Measurements from ENCODE around the gene SORBS1. TPM values are rescaled to one million over a fixed set of nuclear protein-coding genes. Genes with fewer than 3 reads are reported as not detected.
A peak's percentile ranks its signal among the peaks of the same experiment; 100 is the strongest.

SORBS1 gene
- total and polyA plus RNA-seq, 2 of the 13 experiments (the other 11 are each of a cell fraction or from before 2014, with no cell fraction given) = 16.8 to 39.8 TPM

DNA sequence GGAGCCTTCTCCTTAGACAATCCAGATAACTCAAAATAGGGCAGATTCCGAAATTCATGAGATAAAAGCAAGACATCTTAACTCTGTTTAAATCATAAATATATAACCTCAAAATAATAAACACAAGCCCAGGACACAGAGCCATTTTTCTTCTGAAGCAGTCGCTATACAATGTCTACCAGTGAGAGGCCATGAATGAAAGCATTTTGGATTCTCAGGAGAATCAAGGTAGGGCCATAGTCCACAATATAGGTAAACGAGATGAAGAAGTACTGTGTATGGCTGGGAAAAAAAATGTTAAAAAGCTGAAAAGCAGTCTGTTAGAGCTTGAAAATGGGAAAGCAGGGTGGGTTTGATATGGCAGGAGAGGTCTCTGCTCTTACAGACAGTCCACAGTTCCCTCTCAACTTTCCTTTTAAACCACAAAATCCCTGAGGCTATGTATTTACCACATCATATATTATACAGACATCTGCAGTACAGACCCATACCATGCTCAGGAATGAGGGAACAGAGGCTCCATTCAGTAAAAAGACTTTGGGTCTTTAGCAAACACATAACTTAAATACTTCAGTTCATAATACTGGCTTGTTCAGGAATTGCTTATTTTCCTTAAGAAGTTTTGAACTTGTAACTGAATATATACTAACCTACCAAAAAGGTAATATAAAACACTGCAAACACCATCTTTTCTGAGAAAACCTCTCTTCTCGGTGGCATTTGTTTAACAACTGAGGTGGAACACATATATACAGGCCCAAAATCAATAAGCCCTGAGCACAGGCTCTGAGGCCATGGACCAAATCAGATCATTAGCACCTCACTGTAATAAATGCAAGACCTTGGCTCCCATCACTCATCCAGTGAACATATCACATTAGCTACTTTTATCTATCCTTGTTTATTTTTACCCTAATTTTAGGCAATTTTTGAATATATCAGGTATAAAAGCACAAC is 109.3 kb downstream of the SORBS1 start (continued):
- TF ChIP-seq ZBTB20 (CRISPR knock-in tag; IDR thresholded peaks at IDR 0.05; ENCODE audit: borderline replicate concordance, low read depth) (peak; percentile 72; the same call in 1 of the 2 replicates), HNF4A (CRISPR knock-in tag; IDR thresholded peaks at IDR 0.05) (peak; percentile 46), CREM (IDR thresholded peaks at IDR 0.05) (peak; percentile 32; the same call in 1 of the 2 replicates), CREM (CRISPR knock-in tag; IDR thresholded peaks at IDR 0.05) (no peak), ZNF292 (CRISPR knock-in tag; IDR thresholded peaks at IDR 0.05; ENCODE audit: borderline replicate concordance, low read depth) (0 out of 2 replicates have a peak, but pooled peaks have one; percentile 28), YY1 (IDR thresholded peaks at IDR 0.05; ENCODE audit: insufficient read depth, insufficient replicate concordance, low read depth, low read length) (peak; percentile 61), YEATS4 (CRISPR knock-in tag; IDR thresholded peaks at IDR 0.05; ENCODE audit: borderline replicate concordance) (peak; percentile 36; the same call in 1 of the 2 replicates), ZFX (CRISPR knock-in tag; IDR thresholded peaks at IDR 0.05; ENCODE audit: low read depth) (0 out of 2 replicates have a peak, but pooled peaks have one; percentile 23)
- TF ChIP-seq, protein P1, sequence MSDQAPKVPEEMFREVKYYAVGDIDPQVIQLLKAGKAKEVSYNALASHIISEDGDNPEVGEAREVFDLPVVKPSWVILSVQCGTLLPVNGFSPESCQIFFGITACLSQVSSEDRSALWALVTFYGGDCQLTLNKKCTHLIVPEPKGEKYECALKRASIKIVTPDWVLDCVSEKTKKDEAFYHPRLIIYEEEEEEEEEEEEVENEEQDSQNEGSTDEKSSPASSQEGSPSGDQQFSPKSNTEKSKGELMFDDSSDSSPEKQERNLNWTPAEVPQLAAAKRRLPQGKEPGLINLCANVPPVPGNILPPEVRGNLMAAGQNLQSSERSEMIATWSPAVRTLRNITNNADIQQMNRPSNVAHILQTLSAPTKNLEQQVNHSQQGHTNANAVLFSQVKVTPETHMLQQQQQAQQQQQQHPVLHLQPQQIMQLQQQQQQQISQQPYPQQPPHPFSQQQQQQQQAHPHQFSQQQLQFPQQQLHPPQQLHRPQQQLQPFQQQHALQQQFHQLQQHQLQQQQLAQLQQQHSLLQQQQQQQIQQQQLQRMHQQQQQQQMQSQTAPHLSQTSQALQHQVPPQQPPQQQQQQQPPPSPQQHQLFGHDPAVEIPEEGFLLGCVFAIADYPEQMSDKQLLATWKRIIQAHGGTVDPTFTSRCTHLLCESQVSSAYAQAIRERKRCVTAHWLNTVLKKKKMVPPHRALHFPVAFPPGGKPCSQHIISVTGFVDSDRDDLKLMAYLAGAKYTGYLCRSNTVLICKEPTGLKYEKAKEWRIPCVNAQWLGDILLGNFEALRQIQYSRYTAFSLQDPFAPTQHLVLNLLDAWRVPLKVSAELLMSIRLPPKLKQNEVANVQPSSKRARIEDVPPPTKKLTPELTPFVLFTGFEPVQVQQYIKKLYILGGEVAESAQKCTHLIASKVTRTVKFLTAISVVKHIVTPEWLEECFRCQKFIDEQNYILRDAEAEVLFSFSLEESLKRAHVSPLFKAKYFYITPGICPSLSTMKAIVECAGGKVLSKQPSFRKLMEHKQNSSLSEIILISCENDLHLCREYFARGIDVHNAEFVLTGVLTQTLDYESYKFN (CRISPR knock-in tag; conservative IDR thresholded peaks at IDR 0.05) = peak; percentile 60
